Measurements from ENCODE around the gene ITGB2. TPM values are rescaled to one million over a fixed set of nuclear protein-coding genes. Genes with fewer than 3 reads are reported as not detected.
"Not testable (repeated sequence)": the region's sequence is repeated elsewhere in the genome, so short reads cannot be mapped to it uniquely, and the experiment has no call there.

Gene ITGB2
- total RNA-seq, 6 experiments from 2014 or later = 0.19 to 0.45 (median 0.33) TPM; not detected in 3

DNA sequence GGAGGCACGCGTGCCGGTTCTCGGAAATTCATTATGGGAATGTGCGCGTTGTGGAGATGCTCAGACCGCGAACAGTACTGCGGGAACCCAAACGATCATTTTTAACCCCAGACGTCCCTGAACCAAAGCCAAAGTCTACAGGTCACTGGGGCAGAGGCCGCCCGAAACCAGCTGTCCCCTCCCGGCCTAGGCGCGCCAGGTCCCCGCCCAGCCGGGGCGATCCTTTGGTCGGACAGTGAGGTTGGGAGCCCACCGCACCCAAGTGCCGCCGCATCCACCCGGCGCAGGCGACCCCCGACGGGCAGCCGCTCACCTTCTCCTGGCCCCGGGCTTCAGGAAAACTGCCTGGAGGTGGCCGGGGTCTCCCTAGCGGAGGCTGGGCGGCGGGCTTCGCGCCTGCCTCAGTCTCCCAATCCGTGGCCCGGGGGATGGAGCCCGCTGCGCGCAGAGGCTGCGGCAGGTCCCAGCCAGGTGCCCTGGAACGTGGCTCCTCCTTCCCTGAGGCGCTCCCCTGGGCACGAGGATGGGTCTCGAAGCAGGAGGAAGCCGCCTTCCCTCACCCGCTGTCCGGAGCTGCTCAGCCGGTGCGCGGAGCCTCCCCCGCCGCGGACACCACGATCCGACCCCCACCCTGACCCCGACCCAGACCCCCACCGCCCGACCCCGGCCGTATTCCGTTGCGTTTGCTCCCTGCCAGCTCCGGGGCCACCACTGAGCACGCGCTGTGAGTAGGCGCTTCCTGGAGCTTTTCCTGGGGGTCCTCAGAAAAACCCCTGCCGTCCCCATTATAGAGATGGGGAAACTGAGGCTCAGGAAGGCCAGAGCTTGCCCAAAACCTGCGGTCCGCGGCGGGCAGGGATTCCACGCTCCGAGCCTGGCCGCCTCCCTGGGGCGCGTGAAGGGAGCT, 11.1 kb upstream of the ITGB2 start:
- DNase-seq = no peak
- no peak for TF ChIP-seq CTCF (IDR thresholded peaks at IDR 0.05)
- Mint-ChIP-seq H3K9me3 (no peaks in the 10 kb centered on the region; the same call in none of the 2 replicates), H3K27ac (no peak overlapping the region), H3K4me1 (ENCODE audit: low read depth) (peaks cover 37% of the 10 kb centered on the region), H3K4me3 (no peak overlapping the region), H3K27me3 (ENCODE audit: insufficient read depth) (peaks cover 13% of the 10 kb centered on the region), H3K36me3 (ENCODE audit: low read depth) (no peaks in the 10 kb centered on the region)

DNA sequence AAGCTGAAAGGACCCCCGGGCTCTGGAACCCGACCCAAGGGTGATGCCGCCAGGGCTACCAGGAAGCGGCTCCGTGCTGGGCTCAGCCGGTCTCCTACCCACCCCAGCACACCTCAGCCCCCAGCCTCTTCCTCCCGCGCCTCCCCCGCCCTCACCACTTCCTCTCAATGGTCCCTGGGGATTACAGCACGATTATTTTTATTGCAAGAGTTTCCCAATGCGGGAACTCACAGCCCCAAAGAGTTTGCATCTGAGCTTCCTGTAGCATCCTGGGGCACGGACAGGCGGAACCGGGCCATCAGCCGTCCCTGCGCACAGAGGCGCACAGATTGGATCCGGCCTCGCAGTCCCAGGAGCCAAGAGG, 10.4 kb upstream of the ITGB2 start:
- H3K4me1 Mint-ChIP-seq (ENCODE audit: low read depth) = peaks cover 43% of the 10 kb centered on the region
- no peak for TF ChIP-seq CTCF (IDR thresholded peaks at IDR 0.05)
- no peaks in the 10 kb centered on the region; the same call in none of the 2 replicates for H3K9me3 Mint-ChIP-seq
- H3K36me3 Mint-ChIP-seq (ENCODE audit: low read depth) = no peaks in the 10 kb centered on the region
- DNase-seq = no peak
- no peak overlapping the region for H3K27ac Mint-ChIP-seq
- peaks cover 13% of the 10 kb centered on the region for H3K27me3 Mint-ChIP-seq (ENCODE audit: insufficient read depth)
- H3K4me3 Mint-ChIP-seq = no peak overlapping the region

DNA sequence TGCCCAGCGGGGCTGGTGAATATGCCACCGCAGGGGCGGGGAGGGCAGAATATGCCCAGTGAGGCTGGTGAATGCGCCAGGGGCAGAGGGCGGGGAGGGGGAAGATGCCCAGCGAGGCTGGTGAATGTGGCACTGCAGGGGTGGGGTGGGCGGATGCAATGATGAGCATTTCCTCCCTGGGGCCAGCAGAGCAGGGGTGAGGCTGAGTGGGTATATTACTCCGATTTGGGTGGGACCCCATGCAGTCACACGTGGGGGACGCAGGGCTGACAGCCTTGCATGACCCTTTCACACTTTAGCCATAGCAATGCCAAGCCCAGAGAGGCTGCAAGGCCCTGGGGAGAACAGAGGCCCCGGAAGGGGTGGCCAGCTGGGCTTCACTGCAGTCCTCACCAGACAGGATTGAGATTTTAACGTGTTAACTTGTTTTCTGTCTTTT, 9.9 kb upstream of the ITGB2 start:
- Mint-ChIP-seq H3K9me3 (no peaks in the 10 kb centered on the region; the same call in none of the 2 replicates), H3K36me3 (ENCODE audit: low read depth) (no peaks in the 10 kb centered on the region), H3K4me1 (ENCODE audit: low read depth) (peaks cover 45% of the 10 kb centered on the region), H3K27me3 (ENCODE audit: insufficient read depth) (peaks cover 13% of the 10 kb centered on the region), H3K27ac (no peak overlapping the region), H3K4me3 (no peak overlapping the region)
- no peak for DNase-seq
- no peak for TF ChIP-seq CTCF (IDR thresholded peaks at IDR 0.05)

DNA sequence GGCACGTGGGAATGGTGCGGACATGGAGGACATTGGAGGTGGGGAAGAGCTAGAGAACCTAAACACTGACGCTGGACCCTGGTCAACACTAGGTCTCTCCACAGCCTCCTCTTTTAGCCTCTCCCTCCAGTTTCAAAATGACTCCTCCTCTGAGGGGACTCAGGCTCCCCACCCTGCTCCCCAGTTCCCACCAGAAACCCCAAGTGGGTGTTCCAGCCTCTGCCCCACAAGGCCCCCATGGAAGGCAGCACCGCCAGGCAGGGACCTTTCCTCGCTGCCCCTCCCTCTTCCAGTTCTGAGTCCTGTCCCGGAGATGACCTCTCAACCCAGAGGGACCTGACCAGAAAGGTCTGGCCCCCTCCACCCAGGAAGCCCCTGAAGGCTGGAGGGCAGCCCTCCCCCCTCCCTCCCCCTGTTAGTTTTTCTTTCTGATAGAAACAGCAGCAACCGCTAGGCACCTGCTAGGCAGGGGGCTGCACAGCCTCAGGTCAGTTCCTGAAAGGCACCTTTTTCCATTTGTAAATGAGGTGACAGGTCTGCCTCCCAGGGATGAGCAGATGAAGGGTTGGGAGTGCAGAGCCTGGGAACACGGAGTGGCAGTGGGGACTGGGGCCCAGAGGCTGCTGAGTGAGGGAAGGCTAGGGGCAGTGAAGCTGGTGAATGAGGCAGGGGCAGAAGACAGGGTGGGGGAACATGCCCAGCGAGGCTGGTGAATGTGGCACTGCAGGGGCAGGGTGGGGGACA, 9.3 kb upstream of the ITGB2 start:
- Mint-ChIP-seq H3K27me3 (ENCODE audit: insufficient read depth) (peaks cover 16% of the 10 kb centered on the region), H3K4me3 (no peak overlapping the region), H3K27ac (no peak overlapping the region), H3K4me1 (ENCODE audit: low read depth) (peaks cover 51% of the 10 kb centered on the region), H3K9me3 (no peaks in the 10 kb centered on the region; the same call in none of the 2 replicates), H3K36me3 (ENCODE audit: low read depth) (no peaks in the 10 kb centered on the region)
- no peak for TF ChIP-seq CTCF (IDR thresholded peaks at IDR 0.05)
- DNase-seq = no peak

DNA sequence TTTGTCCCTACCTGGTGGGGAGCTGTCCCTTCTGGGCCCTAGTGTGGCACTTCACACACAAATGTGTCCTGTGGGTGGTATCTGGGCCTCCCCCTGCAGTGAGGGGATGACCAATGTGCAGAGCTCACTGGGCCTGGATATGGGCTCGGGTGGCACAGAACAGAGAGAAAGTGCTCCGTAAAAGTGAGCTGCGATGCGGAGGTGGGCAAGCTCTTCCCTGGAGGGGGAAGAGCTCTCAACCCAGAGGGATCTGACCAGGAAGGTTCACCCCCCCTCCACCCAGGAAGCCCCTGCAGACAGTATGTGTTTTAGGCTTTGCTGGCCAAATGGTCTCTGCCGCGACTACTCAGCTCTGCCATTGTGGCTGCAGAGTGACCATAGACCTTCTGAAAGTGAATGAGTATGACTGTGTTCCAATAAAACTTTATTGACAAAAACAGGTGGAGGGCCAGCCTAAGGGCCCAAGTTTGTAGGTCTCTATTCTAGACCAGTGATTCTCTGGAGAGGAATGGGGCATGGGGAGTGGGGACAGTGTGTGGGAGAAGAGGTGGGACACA, 8.6 kb upstream of the ITGB2 start:
- Mint-ChIP-seq H3K4me3 (no peak overlapping the region), H3K36me3 (ENCODE audit: low read depth) (no peaks in the 10 kb centered on the region), H3K4me1 (ENCODE audit: low read depth) (peaks cover 56% of the 10 kb centered on the region), H3K27ac (peak overlapping the region; percentile 52; the same call in 1 of the 2 replicates), H3K9me3 (no peaks in the 10 kb centered on the region; the same call in none of the 2 replicates), H3K27me3 (ENCODE audit: insufficient read depth) (peaks cover 19% of the 10 kb centered on the region)
- no peak for DNase-seq
- TF ChIP-seq CTCF (IDR thresholded peaks at IDR 0.05) = no peak

GRCh38 chr21:44928500-44929241, 8.0 kb upstream of the ITGB2 start:
- H3K27me3 Mint-ChIP-seq (ENCODE audit: insufficient read depth) = peaks cover 23% of the 10 kb centered on the region
- peak; percentile 63 for DNase-seq
- H3K4me1 Mint-ChIP-seq (ENCODE audit: low read depth) = peaks cover 56% of the 10 kb centered on the region
- peak overlapping the region; percentile 92 for H3K27ac Mint-ChIP-seq
- peak overlapping the region; percentile 74 for H3K4me3 Mint-ChIP-seq
- H3K36me3 Mint-ChIP-seq (ENCODE audit: low read depth); H3K9me3 Mint-ChIP-seq: not testable (repeated sequence)
